Epithelial cell of esophagus (primary cell): ENCODE data around the gene POC1A.
A peak's percentile ranks its signal among the peaks of the same experiment; 100 is the strongest.

Experiments
- DNase-seq: peaks from one replicate; pipeline ENCODE4 v3.0.0; 2010; ENCODE audit warnings: low read depth
- H3K4me3 ChIP-seq: 2 replicates; pipeline ENCODE4 v1.5.1; 2011; ENCODE audit warnings: mild to moderate bottlenecking, low read length, control low read depth
- TF ChIP-seq, protein P1 (sequence below): IDR thresholded peaks from 2 replicates; pipeline ENCODE4 v1.5.1; 2011; ENCODE audit warnings: low read depth, mild to moderate bottlenecking, low read length, control low read depth, inconsistent platforms; ENCODE audit not compliant: insufficient read depth; ENCODE audit errors: missing control alignments

Gene POC1A

DNA sequence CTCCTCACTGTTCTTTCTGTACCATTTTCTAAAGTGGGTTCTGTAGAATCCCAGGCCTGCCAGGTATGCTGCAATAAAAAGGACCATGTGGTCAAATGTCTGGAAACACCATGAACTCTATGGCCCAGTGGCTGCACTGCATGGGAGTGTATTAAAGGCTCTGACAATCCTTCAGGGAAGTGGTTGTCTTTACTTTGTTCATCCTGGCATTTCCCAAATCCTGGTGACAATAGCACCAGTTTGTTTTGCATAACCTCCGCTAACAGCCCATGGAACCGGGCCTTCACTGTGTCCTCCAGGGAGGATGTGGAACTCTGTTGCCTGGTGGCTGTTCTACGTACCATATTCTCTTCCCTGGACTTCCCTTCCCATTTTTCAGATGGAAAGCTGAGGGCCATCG, 86.7 kb downstream of the POC1A start:
- TF ChIP-seq, protein P1, sequence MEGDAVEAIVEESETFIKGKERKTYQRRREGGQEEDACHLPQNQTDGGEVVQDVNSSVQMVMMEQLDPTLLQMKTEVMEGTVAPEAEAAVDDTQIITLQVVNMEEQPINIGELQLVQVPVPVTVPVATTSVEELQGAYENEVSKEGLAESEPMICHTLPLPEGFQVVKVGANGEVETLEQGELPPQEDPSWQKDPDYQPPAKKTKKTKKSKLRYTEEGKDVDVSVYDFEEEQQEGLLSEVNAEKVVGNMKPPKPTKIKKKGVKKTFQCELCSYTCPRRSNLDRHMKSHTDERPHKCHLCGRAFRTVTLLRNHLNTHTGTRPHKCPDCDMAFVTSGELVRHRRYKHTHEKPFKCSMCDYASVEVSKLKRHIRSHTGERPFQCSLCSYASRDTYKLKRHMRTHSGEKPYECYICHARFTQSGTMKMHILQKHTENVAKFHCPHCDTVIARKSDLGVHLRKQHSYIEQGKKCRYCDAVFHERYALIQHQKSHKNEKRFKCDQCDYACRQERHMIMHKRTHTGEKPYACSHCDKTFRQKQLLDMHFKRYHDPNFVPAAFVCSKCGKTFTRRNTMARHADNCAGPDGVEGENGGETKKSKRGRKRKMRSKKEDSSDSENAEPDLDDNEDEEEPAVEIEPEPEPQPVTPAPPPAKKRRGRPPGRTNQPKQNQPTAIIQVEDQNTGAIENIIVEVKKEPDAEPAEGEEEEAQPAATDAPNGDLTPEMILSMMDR = no peak
- no peak for DNase-seq
- no peak overlapping the region for H3K4me3 ChIP-seq

DNA sequence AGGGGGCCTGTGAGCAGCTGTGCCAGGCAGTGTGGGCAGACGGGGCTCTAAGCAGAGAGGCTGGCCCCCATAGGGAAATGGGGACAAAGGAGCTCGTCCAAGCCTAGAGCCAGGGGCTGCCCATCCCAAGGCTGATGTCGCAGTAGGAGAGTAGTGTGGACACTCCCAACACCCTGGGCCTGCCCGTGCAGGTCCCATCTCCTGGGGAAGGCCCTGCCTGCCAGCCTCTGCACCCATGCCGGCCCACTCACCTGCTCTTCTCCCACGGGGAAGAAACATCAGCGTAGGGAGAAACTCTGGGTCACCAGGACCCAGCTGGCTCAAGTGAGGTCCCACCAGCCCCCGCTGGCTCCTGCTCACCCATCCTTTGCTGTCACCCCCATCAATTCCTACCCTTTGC, 87.2 kb downstream of the POC1A start:
- TF ChIP-seq, protein P1 = no peak
- DNase-seq = peak; percentile 77
- no peak overlapping the region for H3K4me3 ChIP-seq

DNA sequence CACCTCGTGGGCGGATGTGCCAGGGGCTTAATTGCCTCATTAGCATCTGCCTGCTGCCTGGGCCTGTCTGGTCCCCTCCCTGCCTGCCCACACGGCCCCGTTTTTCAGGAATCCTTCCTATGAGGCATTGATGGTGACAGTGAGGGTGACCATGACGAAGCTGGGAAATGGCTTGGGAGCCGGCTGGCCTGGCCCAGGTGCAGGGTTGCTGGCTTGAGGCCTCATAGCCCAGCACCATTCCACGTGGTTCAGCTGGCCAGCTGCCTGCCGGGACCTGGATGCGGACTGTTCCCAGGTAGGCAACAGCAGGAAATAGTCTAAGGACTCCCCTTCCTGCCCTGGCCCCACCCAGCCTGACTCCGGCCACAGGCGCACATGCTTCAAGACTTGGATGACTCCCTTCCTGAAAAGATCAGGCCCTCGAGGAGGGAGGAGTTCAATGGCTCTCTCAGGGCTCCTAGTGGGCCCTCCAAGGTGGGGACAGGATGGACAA, 88.9 kb downstream of the POC1A start:
- TF ChIP-seq, protein P1 = no peak
- H3K4me3 ChIP-seq = no peak overlapping the region
- DNase-seq = peak; percentile 95

DNA sequence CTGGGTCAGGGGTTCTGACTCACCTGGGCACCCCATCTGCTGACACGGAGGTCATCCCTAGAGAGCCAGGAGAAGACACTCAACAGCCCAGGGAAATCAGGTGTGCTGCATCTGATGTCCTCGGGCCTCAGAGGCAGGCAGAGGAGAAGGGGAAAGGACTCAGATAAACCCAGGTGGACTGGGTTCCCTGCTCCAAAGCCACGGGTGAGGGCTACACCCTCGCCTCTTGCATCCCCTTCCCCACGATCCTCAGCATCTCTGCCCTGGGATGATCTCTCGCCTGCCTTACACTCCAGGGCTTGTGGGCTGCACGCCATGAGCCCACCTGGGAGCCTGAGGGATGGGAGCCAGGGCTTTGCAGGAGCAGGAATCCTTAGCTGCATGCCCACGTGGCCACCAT, 89.7 kb downstream of the POC1A start:
- TF ChIP-seq, protein P1 = no peak

DNA sequence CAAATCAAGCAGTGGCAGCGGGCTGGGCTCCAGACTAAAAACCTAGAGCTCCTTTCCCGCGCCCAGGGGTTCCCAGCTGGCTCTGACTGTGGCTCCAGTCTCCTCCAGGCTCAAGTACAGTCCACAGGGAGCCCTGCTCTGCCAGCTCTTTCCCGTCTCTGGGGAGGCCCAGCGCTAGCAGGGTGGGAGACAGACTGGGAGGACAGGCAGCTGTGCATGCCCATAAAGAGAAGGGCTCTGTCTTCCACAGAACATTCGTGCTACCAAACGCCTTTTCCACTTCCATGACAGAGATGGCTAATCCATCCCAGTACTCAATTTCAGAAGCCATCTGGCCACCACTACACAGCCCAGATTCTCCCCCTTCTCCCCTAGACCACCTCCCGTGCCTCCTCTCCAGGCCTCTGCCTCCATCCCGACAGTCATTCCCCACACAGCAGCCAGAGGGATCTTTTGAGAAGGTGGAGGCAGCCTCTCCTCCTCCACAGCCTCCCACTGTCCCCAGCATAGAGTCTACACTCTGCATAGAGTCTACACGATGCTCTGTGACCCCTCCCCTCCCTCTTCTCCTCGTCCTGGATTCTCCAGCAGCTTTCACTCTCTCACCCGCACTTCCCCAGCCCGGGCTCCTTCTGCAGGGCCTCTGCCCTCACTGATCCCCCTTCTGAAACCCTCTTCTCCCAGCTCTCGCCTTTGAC, 91.0 kb downstream of the POC1A start:
- TF ChIP-seq, protein P1 = peak; percentile 8
- H3K4me3 ChIP-seq = no peak overlapping the region
- no peak for DNase-seq

More for the DNA sequence above, 89.7 kb downstream of the POC1A start:
- H3K4me3 ChIP-seq = no peak overlapping the region
- DNase-seq = no peak

DNA sequence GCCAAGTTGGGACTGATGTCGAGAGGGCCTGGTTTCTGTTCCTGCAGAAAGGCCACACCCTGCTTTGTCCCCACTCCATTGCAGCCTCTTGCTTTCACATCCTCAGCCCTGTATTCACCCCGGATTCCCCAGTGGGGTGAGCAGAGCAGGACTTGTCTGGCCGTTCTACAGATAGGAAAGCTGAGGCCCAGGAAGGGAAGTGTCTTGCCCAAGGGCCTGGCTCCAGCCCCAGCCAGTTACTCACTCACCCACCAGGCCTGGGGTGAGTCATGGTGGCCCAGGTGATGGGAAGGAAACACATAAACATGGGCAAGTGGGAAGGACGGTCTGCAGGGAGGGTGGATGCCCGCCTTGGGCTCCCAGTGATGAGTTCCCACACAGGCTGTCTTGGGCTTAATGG, 91.7 kb downstream of the POC1A start:
- peak; percentile 100 for DNase-seq
- no peak overlapping the region for H3K4me3 ChIP-seq
- TF ChIP-seq, protein P1 = no peak

DNA sequence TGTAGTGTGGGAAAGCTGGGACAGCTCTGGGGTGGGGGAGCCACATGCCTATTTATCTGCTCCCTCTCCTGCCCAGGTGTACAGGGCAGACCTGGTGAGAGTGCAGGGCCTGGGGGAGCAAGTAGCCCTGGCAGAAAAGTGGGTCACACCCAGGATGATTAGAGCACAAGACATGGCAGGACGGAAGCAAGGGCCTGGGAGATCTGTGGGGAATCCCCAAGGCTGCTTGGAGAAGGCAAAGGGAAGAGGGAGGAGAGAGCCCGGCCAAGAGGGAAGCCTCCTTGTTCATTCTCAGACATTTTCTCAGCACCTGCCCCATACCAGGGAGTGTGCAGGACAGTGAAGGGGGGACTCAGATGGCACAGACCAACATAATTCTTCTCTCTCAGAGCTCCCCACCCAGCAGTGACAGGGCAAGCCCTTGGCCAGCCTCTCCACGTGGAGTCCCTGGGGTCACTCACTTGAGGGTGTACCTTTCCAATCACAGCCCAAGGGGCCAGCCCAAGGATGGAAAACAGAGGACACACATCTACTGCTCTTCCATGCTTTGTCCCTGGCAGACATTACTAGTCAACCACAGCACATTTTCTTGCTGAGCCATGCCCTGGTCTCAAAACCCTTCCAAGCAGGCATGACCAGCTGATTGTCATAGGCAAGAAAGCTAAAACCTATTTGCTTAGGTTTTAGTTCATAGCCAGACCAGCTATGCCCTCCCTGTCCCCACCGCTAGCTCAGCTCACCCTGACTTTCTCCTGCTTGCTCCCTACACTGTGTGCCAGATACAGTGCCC, 92.9 kb downstream of the POC1A start:
- no peak overlapping the region for H3K4me3 ChIP-seq
- DNase-seq = peak; percentile 91
- TF ChIP-seq, protein P1 = no peak
